ENCODE measurements around the gene CADPS2. TPM values are rescaled to one million over a fixed set of nuclear protein-coding genes. Genes with fewer than 3 reads are reported as not detected.

Gene CADPS2
- total and polyA plus RNA-seq, 10 of the 15 experiments (the other 5 are each of a cell fraction or from before 2014, with no cell fraction given), result 0.05 to 7.5 (median 0.25) TPM

DNA sequence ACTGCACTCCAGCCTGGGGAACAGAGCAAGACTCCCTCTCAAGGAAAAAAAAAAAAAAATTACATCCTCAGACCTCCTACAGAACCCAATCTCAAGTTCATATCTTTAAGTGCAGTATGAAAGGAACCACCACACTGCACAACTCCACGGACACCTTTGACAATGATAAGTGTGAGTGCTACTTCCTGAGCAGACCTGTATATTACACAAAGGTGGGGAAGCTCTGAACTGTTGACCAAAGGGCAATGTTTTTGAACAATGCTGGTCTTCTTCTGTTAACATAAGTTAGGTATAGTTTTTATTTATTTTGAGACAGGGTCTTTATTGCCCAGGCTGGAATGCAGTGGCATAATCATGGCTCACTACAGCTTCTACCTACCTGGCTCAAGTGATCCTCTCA, 129.4 kb downstream of the CADPS2 start:
- ATAC-seq (peak; percentile 57), DNase-seq (ENCODE audit: low read depth, low spot score) (no peak), FAIRE-seq (no peak)
- BruUV-seq (replicated peaks), result no TSS peak
- Histone ChIP-seq H3K79me2 (ENCODE audit: control insufficient read depth, insufficient read depth, low read length) (no peaks in the 10 kb centered on the region), H3K36me3 (ENCODE audit: control insufficient read depth in 2 of 2, insufficient read depth in 2 of 2, low read length in 1 of 2) (no peaks in the 10 kb centered on the region), H2AFZ (ENCODE audit: control insufficient read depth, low read depth, low read length) (no peak overlapping the region), H3K9ac (ENCODE audit: control insufficient read depth, insufficient read depth, low read length) (no peak overlapping the region), H3K27me3 (replicated peaks in 1 of 2; ENCODE audit: control insufficient read depth in 2 of 2, insufficient read depth in 2 of 2, low read length in 1 of 2) (no peaks in the 10 kb centered on the region), H3K4me1 (ENCODE audit: control insufficient read depth, insufficient read depth, low read length) (no peaks in the 10 kb centered on the region), H3K4me3 (no peak overlapping the region), H3K27ac (ENCODE audit: control insufficient read depth, insufficient read depth) (no peak overlapping the region), H4K20me1 (ENCODE audit: control insufficient read depth, insufficient read depth) (no peaks in the 10 kb centered on the region), H3K9me3 (replicated peaks; ENCODE audit: control insufficient read depth, insufficient read depth, low read length) (no peaks in the 10 kb centered on the region), H3K4me2 (ENCODE audit: control insufficient read depth, insufficient read depth) (no peak overlapping the region)
- TF ChIP-seq HDAC2 (IDR thresholded peaks at IDR 0.05), result no peak
- no peak for TF ChIP-seq POU2F2 (IDR thresholded peaks at IDR 0.05; ENCODE audit: borderline replicate concordance, low read depth, low read length)
- TF ChIP-seq ZSCAN29 (IDR thresholded peaks at IDR 0.05), result no peak
- TF ChIP-seq RAD21 (IDR thresholded peaks at IDR 0.05; ENCODE audit: insufficient read depth, low read depth, low read length), result no peak
- TF ChIP-seq SP1 (IDR thresholded peaks at IDR 0.05; ENCODE audit: low read depth, low read length), result no peak
- TF ChIP-seq, protein P1, sequence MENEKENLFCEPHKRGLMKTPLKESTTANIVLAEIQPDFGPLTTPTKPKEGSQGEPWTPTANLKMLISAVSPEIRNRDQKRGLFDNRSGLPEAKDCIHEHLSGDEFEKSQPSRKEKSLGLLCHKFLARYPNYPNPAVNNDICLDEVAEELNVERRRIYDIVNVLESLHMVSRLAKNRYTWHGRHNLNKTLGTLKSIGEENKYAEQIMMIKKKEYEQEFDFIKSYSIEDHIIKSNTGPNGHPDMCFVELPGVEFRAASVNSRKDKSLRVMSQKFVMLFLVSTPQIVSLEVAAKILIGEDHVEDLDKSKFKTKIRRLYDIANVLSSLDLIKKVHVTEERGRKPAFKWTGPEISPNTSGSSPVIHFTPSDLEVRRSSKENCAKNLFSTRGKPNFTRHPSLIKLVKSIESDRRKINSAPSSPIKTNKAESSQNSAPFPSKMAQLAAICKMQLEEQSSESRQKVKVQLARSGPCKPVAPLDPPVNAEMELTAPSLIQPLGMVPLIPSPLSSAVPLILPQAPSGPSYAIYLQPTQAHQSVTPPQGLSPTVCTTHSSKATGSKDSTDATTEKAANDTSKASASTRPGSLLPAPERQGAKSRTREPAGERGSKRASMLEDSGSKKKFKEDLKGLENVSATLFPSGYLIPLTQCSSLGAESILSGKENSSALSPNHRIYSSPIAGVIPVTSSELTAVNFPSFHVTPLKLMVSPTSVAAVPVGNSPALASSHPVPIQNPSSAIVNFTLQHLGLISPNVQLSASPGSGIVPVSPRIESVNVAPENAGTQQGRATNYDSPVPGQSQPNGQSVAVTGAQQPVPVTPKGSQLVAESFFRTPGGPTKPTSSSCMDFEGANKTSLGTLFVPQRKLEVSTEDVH (IDR thresholded peaks at IDR 0.05; ENCODE audit: low read depth, partially characterized antibody), result no peak
- no peak for TF ChIP-seq LARP7 (IDR thresholded peaks at IDR 0.05)
- TF ChIP-seq MEF2A (IDR thresholded peaks at IDR 0.05; ENCODE audit: insufficient read depth, low read depth, low read length), result no peak
- intact Hi-C loops (cut with micrococcal nuclease; ENCODE audit: unreplicated experiment) (no loop called here), in situ Hi-C loops (cut with MboI) (no loop called here)
- SMC1A ChIA-PET (ENCODE audit: uncharacterized antibody, unreplicated experiment), result interaction anchor here (0.8 to 4.8 kb wide), 7 partner anchors 8 to 397 kb away, joined by 3 to 29 read pairs (median 5); no protein-coding TSS in a partner anchor
- POLR2A ChIA-PET, result interaction anchor here (0.7 to 2.0 kb wide), 2 partner anchors 9 to 817 kb away, joined by 3 to 4 read pairs; no protein-coding TSS in a partner anchor
- RAD21 ChIA-PET (ENCODE audit: unreplicated experiment), result interaction anchor here (2.1 kb wide), 1 partner anchor 12 kb away, joined by 5 read pairs; no protein-coding TSS in a partner anchor
- CTCF ChIA-PET, result interaction anchor here (0.8 to 4.4 kb wide), 6 partner anchors 9 to 119 kb away, joined by 3 to 15 read pairs (median 4); no protein-coding TSS in a partner anchor
- 0% methylated on average over 1 of the region's 1 CpG for WGBS (ENCODE audit: insufficient coverage, insufficient replicate concordance, low lambda C conversion rate, missing lambda C conversion rate)
